Stomach (tissue), 9 donors: ENCODE results near the gene FAM219A. TPM values are rescaled to one million over a fixed set of nuclear protein-coding genes. Genes with fewer than 3 reads are reported as not detected.

Source experiments
- DNase-seq, 2 donors: peaks; one replicate each; pipeline versions ENCODE4 v3.0.0 to v3.0.0-alpha.2; 2013 to 2019
- H3K27ac ChIP-seq, 5 donors: fragments of 200-600 bp in 4 of 5; sonication (generic) in 4 of 5; one replicate each; pipeline ENCODE4 v1.5.1; 2013 to 2019; ENCODE audit warnings: mild to moderate bottlenecking in 1 of 5, moderate library complexity in 1 of 5
- H3K27me3 ChIP-seq, 3 donors: fragments of 200-600 bp; sonication (generic); one replicate each; pipeline ENCODE4 v1.5.1; 2017 to 2019; ENCODE audit warnings: mixed run types in 1 of 3
- H3K36me3 ChIP-seq, 4 donors: fragments of 200-600 bp; sonication (generic); 1 replicate in 3 of 4; 2 replicates in 1 of 4; pipeline ENCODE4 v1.5.1; 2016 to 2019
- H3K4me1 ChIP-seq, 4 donors: fragments of 200-600 bp; sonication (generic); one replicate each; pipeline ENCODE4 v1.5.1; 2016 to 2019
- H3K4me3 ChIP-seq, 4 donors: fragments of 200-600 bp; sonication (generic) in 3 of 4; one replicate each; pipeline ENCODE4 v1.5.1; 2016 to 2019; ENCODE audit warnings: mild to moderate bottlenecking in 1 of 4
- H3K9me3 ChIP-seq, 4 donors: fragments of 200-600 bp; sonication (generic); one replicate each; pipeline ENCODE4 v1.5.1; 2016 to 2019
- EP300 ChIP-seq: sonication (generic); formaldehyde crosslinking; IDR thresholded peaks from one replicate; pipeline ENCODE4 v1.6.1; 2017; ENCODE audit warnings: antibody characterized with exemption
- POLR2A ChIP-seq, 4 donors: fragments of 450-650 bp; IDR thresholded peaks; one replicate each; pipeline ENCODE4 v1.6.1; 2016; ENCODE audit warnings: antibody characterized with exemption in 4 of 4, control low read depth in 2 of 4, mild to moderate bottlenecking in 1 of 4, moderate library complexity in 1 of 4
- POLR2AphosphoS5 ChIP-seq, 3 donors: sonication (generic); formaldehyde crosslinking; IDR thresholded peaks; one replicate each; pipeline ENCODE4 v1.6.1; 2016; ENCODE audit warnings: antibody characterized with exemption in 3 of 3
- WGBS, 5 donors: extraction: QIAGEN DNeasy Blood & Tissue Kit in 3 of 5; methylation state at CpG; one replicate each; pipeline versions ENCODE4 v1.1.5 to v1.1.7; 2013 to 2018; 5-methylcytosine and 5-hydroxymethylcytosine counted together
- intact Hi-C: fragments of 100-400 bp; cut with DNase I; formaldehyde crosslinking; loops from one replicate; pipeline ENCODE4 v1.15.1; 2023; ENCODE audit warnings: low total_unique reads
- polyA plus RNA-seq, 3 donors: library from polyadenylated mRNA; stranded (reverse); fragments of 200-250 nt; gene quantifications; one replicate each; pipeline ENCODE4 v1.2.3, GENCODE V29; 2013
- total RNA-seq, 5 donors: library from RNA; depleted of rRNA; stranded (reverse); fragments of >200 nt; gene quantifications; one replicate each; pipeline versions ENCODE4 v1.1.0 to v1.2.3, GENCODE V29; 2014 to 2016
- TF ChIP-seq, protein P1 (sequence below), 7 experiments: fragments of 450-650 bp in 4 of 7; fragments of 200-600 bp in 3 of 7; sonication (generic) in 3 of 7; IDR thresholded peaks; one replicate each; pipeline ENCODE4 v1.5.1; 2016 to 2019; ENCODE audit warnings: antibody characterized with exemption in 7 of 7, control low read depth in 2 of 7, mild to moderate bottlenecking in 1 of 7
- donor health status: healthy with polysubstance abuse.
- donor health status: Bipolar disorder and iron deficiency.
- donor health status: healthy.

Gene FAM219A
- total and polyA plus RNA-seq, 8 donors: 2.3 to 12.1 (median 6.9) TPM

DNA sequence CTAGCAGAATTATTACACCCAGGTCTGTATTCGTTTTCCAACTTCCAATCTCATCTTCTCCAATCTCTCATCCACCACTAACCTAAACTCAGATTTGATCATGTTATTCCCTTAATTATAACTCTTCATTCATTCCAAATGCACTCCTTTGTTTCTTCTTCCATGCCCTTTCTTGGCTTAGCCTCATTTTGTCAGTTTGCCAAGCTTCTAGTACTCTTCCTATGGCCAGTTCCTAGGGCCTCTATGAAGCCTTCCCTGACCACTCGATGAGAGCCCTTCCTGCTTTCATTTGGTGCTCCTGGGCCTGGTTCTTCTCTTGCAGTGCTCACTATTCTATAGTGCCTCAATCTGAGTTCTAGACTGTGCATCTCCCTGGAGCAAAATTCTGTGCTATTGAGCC lies 5.8 kb downstream of the FAM219A start:
- Histone ChIP-seq H3K27ac (no peak overlapping the region), H3K36me3 (no peaks in the 10 kb centered on the region), H3K4me3 (no peak overlapping the region), H3K4me1 (peaks cover 24 to 64% (median 38%) of the 10 kb centered on the region in 4 donors), H3K27me3 (no peaks in the 10 kb centered on the region), H3K9me3 (no peaks in the 10 kb centered on the region)
- WGBS, 5 donors: 81 to 91% (median 83%) methylated on average over 2 of the region's 2 CpGs
- no peak for DNase-seq
- TF ChIP-seq, protein P1, sequence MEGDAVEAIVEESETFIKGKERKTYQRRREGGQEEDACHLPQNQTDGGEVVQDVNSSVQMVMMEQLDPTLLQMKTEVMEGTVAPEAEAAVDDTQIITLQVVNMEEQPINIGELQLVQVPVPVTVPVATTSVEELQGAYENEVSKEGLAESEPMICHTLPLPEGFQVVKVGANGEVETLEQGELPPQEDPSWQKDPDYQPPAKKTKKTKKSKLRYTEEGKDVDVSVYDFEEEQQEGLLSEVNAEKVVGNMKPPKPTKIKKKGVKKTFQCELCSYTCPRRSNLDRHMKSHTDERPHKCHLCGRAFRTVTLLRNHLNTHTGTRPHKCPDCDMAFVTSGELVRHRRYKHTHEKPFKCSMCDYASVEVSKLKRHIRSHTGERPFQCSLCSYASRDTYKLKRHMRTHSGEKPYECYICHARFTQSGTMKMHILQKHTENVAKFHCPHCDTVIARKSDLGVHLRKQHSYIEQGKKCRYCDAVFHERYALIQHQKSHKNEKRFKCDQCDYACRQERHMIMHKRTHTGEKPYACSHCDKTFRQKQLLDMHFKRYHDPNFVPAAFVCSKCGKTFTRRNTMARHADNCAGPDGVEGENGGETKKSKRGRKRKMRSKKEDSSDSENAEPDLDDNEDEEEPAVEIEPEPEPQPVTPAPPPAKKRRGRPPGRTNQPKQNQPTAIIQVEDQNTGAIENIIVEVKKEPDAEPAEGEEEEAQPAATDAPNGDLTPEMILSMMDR (IDR thresholded peaks at IDR 0.05): no peak
- TF ChIP-seq POLR2A (IDR thresholded peaks at IDR 0.05): no peak
- no peak for TF ChIP-seq EP300
- no peak for TF ChIP-seq POLR2AphosphoS5 (IDR thresholded peaks at IDR 0.05)
- intact Hi-C loops: no loop called here

DNA sequence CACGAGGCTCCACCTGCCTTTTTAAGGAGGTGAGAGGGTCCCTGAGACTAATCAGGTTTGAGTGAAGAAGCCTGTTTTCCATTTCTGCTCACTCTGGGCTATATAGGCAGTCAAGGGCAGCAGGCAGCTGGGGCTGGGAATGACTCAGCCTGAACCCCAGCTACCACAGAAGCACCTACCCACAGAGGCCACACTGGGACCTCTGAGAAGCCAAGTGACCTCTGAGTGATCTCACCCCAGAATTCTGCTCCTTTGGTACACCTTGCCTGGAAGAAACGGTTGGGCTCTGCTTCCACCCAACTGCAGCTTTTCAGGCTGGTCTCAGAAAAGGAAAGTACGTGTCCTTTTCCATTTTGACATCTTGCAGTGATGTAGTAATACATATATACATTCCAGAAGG lies 6.8 kb downstream of the FAM219A start:
- peak overlapping the region in 1 of 5 donors; percentile 30 for H3K27ac ChIP-seq
- no peaks in the 10 kb centered on the region for H3K9me3 ChIP-seq
- 45 to 61% (median 48%) methylated on average over 3 of the region's 3 CpGs for WGBS, 5 donors
- DNase-seq: peak in 1 of 2 donors; percentile 11
- H3K4me1 ChIP-seq: peaks cover 13 to 54% (median 27%) of the 10 kb centered on the region in 4 donors
- H3K4me3 ChIP-seq: no peak overlapping the region
- no peaks in the 10 kb centered on the region for H3K36me3 ChIP-seq
- intact Hi-C loops: no loop called here
- TF ChIP-seq, protein P1 (IDR thresholded peaks at IDR 0.05): no peak
- TF ChIP-seq POLR2A (IDR thresholded peaks at IDR 0.05) (no peak), POLR2AphosphoS5 (IDR thresholded peaks at IDR 0.05) (no peak), EP300 (no peak)
- H3K27me3 ChIP-seq: no peaks in the 10 kb centered on the region

DNA sequence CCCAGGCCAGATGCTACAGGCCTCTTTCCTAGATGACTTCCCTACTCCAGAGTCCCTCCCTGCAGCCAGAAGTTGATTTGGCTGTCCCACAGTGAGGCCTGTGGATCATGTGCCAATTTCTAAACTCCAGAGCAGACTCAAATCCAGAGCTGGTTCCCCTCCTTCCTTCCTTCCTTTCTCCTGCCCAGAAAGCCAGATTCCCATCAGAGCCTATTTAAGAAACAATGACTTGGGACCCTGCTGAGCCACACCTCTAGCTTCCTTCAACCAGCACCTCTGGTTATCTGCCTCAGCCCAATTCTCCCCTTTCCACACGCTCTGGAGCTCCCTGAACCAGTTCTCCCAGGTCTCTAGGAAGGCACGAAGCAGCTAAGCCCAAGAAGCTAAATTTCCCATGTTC lies 7.2 kb downstream of the FAM219A start:
- Histone ChIP-seq H3K4me3 (no peak overlapping the region), H3K4me1 (peaks cover 11 to 50% (median 23%) of the 10 kb centered on the region in 4 donors), H3K36me3 (no peaks in the 10 kb centered on the region), H3K27me3 (no peaks in the 10 kb centered on the region), H3K27ac (peak overlapping the region in 1 of 5 donors; percentile 30), H3K9me3 (no peaks in the 10 kb centered on the region)
- TF ChIP-seq, protein P1 (IDR thresholded peaks at IDR 0.05): no peak
- TF ChIP-seq EP300: no peak
- TF ChIP-seq POLR2AphosphoS5 (IDR thresholded peaks at IDR 0.05): no peak
- peak in 1 of 2 donors; percentile 4 for DNase-seq
- intact Hi-C loops: no loop called here
- WGBS, 5 donors: 43 to 61% (median 49%) methylated on average over 2 of the region's 2 CpGs

DNA sequence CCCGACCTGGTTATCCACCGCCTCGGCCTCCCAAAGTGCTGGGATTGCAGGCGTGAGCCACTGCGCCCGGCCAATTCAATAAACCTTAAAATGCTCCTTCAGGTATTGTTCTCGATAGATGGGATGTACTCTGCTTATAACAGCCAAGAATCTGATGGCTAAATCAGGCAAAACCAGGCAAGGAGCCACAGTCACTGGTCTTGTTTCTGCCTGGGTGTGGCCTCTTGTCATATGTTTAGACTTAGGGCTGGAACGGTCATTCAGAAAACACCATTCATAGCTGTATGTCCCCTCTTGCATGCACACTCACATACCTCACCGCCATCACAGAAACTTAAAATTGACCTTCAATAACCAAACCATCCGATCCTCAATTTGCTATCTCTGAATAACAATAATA lies 7.7 kb downstream of the FAM219A start:
- no peaks in the 10 kb centered on the region for H3K27me3 ChIP-seq
- no peaks in the 10 kb centered on the region for H3K9me3 ChIP-seq
- H3K4me1 ChIP-seq: peaks cover 11 to 45% (median 21%) of the 10 kb centered on the region in 4 donors
- H3K36me3 ChIP-seq: no peaks in the 10 kb centered on the region
- no peak for DNase-seq
- 82 to 91% (median 88%) methylated on average over 10 of the region's 10 CpGs for WGBS, 5 donors
- intact Hi-C loops: no loop called here
- no peak overlapping the region for H3K27ac ChIP-seq
- TF ChIP-seq POLR2A (IDR thresholded peaks at IDR 0.05) (no peak), EP300 (no peak), POLR2AphosphoS5 (IDR thresholded peaks at IDR 0.05) (no peak)
- TF ChIP-seq, protein P1 (IDR thresholded peaks at IDR 0.05): no peak
- no peak overlapping the region for H3K4me3 ChIP-seq
